Effector memory CD8-positive, alpha-beta T cell (primary cell): ENCODE data around the gene HOXA5.
A peak's percentile ranks its signal among the peaks of the same experiment; 100 is the strongest.

Experiments used
- ATAC-seq: fragments of 150-1000 bp; cut with Tn5 transposase; replicated peaks from 2 replicates; pipeline ENCODE4 v1.10.0; 2021; ENCODE audit warnings: mild to moderate bottlenecking, moderate library complexity
- DNase-seq, 3 experiments: peaks; one replicate each; pipeline ENCODE4 v3.0.0; 2021
- H3K27ac Mint-ChIP-seq, 2 donors: one replicate each; pipeline ENCODE4 v1.8.0; 2022; ENCODE audit warnings: mild to moderate bottlenecking in 2 of 2, mixed read lengths in 2 of 2, moderate library complexity in 2 of 2
- H3K27me3 Mint-ChIP-seq, 2 donors: one replicate each; pipeline ENCODE4 v1.8.0; 2022; ENCODE audit warnings: mixed read lengths in 2 of 2
- H3K36me3 Mint-ChIP-seq: one replicate; pipeline ENCODE4 v1.8.0; 2022; ENCODE audit warnings: mild to moderate bottlenecking, moderate library complexity, mixed read lengths; ENCODE audit not compliant: insufficient read depth
- H3K4me1 Mint-ChIP-seq, 2 donors: one replicate each; pipeline ENCODE4 v1.8.0; 2022; ENCODE audit warnings: low read depth in 2 of 2, mixed read lengths in 2 of 2
- H3K4me3 Mint-ChIP-seq, 2 donors: one replicate each; pipeline ENCODE4 v1.8.0; 2022; ENCODE audit warnings: mild to moderate bottlenecking in 2 of 2, mixed read lengths in 2 of 2, moderate library complexity in 2 of 2
- H3K9me3 Mint-ChIP-seq, 2 donors: one replicate each; pipeline ENCODE4 v1.8.0; 2022; ENCODE audit warnings: mixed read lengths in 2 of 2

HOXA5 gene

DNA sequence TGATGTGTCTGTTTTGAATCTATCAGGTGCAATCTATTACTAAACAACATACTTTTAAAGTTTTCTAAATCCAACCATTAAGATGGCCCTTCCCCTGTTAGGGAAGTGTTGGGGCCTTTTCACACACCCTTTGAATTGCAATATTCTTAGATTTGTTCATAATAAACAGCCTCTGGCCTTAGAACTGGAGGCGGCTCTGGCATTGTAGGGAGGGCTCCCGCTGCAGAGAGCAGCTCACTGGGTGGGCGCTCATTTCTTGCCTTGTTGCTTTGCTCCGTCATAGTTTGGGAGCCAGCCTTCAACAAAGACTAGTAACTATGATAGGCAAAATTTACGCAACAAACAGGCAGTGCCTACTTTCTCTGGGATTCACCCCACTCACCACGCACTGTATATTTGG, 34.9 kb upstream of the HOXA5 start:
- Mint-ChIP-seq H3K4me1 (peaks cover 5 to 7% of the 10 kb centered on the region in 2 donors), H3K27ac (no peak overlapping the region), H3K27me3 (peaks cover 55 to 90% of the 10 kb centered on the region in 2 donors), H3K9me3 (no peaks in the 10 kb centered on the region), H3K36me3 (peaks cover 14% of the 10 kb centered on the region), H3K4me3 (no peak overlapping the region)
- ATAC-seq = no peak
- no peak for DNase-seq

DNA sequence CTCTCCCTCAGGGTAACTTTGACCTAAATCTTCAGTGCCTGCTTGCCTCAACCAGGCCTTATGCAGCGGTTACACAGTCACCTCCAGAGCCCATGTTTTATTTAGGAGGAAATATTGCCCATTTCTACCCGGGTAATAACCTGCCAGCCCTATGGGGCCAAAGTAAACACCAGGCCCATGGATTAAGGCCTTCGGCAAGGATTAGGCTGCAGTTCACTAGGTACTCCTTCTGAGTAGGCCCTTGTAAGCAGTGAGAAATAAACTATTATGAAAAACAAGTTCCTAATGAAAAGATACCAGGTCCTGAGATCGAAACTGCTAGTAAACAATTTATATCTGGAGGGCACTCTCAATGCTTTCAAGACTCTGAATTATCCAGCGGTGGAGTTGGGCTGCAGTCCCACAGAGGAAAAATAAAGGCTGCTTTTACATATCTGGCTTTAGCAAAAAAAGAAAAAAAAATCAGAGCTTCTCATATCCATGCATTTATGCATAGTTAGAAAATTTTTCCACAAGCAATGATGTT, 34.4 kb upstream of the HOXA5 start:
- H3K27me3 Mint-ChIP-seq = peaks cover 53 to 85% of the 10 kb centered on the region in 2 donors
- DNase-seq = no peak
- peaks cover 9% of the 10 kb centered on the region for H3K36me3 Mint-ChIP-seq
- no peak overlapping the region for H3K27ac Mint-ChIP-seq
- H3K4me3 Mint-ChIP-seq = no peak overlapping the region
- H3K4me1 Mint-ChIP-seq = peaks cover 5 to 7% of the 10 kb centered on the region in 2 donors
- no peak for ATAC-seq
- no peaks in the 10 kb centered on the region for H3K9me3 Mint-ChIP-seq

DNA sequence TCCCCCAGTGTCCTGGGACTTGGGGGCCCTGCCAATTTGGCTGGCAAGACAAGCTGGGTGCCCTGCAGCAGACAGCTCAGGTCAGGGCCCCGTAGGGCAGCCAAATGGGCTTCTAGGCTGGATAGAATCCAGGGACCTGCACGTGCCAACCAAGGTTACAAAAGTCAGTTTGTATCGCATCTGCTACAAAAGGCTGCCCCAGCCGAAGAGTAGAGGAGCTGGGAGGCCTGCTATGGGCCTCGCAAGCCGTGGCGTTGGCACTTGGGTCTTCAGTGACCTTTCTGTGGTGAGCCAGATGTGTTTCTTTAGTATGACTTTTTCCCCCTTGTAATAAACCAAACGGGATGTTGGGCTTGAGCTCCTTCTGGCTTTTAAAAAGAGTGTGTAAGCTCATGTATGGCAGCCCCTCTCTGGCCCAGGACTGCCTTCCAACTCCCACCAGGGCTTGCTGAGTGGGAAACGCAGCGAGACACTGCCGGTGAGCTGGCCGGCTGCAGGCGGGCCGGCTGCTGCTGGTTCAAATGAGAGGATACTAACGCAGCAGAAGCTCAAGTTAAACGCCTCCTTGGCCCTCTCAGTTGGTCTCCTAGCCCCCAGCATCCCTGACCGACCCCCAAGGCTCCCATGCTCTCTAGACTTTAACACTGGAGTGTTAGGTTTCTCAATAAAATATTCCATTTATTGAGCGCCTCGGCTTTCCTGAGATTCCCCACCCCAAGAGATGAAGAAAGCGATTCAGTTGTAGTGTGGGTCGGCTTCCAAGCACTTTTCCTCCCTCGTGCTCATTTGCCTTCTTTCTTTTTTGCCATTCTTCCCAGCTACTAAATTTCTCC, 33.7 kb upstream of the HOXA5 start:
- no peak overlapping the region for H3K27ac Mint-ChIP-seq
- no peak for DNase-seq

DNA sequence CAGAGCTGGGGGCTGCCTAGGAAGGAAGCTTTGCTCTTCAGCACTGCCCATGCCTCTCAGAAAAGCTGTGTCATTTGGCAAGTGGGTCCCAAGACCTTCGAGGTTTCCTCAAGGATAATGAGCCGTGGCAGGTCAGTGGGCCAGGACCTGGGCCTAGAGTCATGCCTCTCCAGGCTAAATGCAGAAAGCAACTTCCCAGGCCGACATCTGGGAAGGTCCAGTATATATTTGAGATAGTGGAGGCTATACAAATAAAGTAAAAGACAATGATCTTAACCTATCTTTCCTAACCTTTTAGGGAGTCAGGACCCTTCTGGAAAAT, 33.0 kb upstream of the HOXA5 start:
- Mint-ChIP-seq H3K27ac (no peak overlapping the region), H3K9me3 (no peaks in the 10 kb centered on the region), H3K4me3 (no peak overlapping the region), H3K27me3 (peaks cover 58 to 89% of the 10 kb centered on the region in 2 donors), H3K4me1 (peaks cover 14 to 19% of the 10 kb centered on the region in 2 donors), H3K36me3 (peaks cover 19% of the 10 kb centered on the region)
- no peak for DNase-seq
- no peak for ATAC-seq

More for the DNA sequence above, 33.7 kb upstream of the HOXA5 start:
- Mint-ChIP-seq H3K4me1 (peaks cover 8 to 12% of the 10 kb centered on the region in 2 donors), H3K36me3 (peaks cover 12% of the 10 kb centered on the region), H3K9me3 (no peaks in the 10 kb centered on the region), H3K27me3 (peaks cover 51 to 85% of the 10 kb centered on the region in 2 donors), H3K4me3 (no peak overlapping the region)
- ATAC-seq = no peak

DNA sequence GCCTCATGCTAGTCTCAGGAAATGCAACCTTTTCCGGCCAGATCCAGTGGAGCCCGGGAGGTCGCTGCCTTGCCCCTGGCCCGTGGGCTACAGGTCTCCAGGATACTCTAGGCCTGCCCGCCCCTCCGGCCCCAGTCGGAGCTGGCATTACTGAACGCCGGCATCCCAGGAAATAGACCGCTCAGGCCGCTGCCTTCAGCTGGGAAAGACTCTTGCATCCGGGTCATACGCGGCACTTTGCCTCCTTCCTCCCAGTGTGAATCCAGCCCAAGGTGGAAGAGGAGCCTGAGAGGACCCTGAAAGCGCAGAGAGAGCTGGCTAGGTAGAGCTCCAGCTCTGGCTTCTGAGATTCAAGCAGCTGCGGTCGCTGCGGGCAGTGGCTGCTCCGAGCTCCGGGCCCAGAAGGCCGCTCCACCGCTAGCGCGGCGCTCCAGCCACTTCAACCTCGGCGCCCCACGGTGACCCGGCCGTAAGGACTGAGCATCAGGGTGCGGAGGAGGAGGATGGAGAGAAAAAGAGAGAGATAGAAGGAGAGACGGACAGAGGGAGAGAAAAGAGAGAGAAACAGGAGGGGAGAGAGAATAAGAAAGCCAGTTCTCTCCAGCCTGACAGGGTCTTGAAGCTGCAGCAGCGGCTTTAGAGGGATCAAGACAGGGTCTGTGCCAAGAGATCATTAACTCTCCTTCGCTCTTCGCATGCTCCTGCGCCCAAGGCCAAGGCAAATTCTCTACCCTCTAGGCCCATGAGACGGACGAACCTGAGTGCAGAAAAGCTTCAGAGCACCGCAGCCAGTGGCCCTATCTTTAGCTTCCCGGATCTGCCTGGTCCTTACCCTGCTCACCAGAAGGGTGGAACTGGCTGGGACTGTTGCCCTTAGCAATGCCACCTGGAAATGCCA, 32.4 kb upstream of the HOXA5 start:
- DNase-seq (no peak), ATAC-seq (no peak)
- no peak overlapping the region for H3K4me3 Mint-ChIP-seq
- H3K27me3 Mint-ChIP-seq = peaks cover 64 to 91% of the 10 kb centered on the region in 2 donors
- H3K9me3 Mint-ChIP-seq = no peaks in the 10 kb centered on the region
- no peak overlapping the region for H3K27ac Mint-ChIP-seq
- peaks cover 14 to 20% of the 10 kb centered on the region in 2 donors for H3K4me1 Mint-ChIP-seq
- peaks cover 21% of the 10 kb centered on the region for H3K36me3 Mint-ChIP-seq

DNA sequence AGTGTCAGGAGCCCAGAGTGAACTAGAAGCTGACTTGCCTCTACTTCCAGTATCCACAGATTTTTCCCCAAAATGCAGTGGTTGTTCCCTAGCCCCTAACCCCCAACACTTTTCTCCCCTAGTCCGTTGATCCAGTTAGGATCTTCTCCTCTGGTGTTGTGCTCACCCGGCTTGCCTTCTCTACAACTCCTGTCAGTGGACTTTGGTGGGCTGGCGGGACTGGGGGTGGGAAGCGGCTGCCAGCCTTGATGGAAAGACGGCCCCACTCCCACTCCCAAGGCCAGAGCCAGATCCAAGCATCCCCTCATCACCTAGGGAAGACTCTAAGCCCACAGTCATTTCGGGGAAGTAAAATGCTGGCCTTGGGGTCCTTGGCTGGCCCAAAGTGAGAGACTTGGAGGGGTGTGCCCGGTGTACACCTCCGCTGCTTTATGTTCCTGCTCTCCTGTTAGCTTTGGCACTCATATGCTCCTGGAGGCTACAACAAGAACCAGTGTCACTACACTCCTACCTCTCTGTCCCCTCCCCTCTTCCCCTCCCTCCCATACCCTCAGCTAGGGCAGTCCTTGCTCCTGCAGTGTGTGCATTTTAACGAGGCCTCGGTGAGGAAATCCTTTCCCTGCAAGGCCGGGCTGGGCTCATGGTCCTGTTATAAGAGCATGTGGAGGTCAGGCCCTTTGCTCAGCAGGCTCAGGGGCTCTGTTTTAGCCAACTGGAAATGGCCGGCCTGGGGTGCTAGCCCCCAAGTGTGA, 31.6 kb upstream of the HOXA5 start:
- peaks cover 67 to 91% of the 10 kb centered on the region in 2 donors for H3K27me3 Mint-ChIP-seq
- peaks cover 21% of the 10 kb centered on the region for H3K36me3 Mint-ChIP-seq
- H3K9me3 Mint-ChIP-seq = no peaks in the 10 kb centered on the region
- peaks cover 12 to 24% of the 10 kb centered on the region in 2 donors for H3K4me1 Mint-ChIP-seq
- H3K4me3 Mint-ChIP-seq = peak overlapping the region; percentile 63 to 77
- no peak overlapping the region for H3K27ac Mint-ChIP-seq
- DNase-seq (no peak), ATAC-seq (no peak)

DNA sequence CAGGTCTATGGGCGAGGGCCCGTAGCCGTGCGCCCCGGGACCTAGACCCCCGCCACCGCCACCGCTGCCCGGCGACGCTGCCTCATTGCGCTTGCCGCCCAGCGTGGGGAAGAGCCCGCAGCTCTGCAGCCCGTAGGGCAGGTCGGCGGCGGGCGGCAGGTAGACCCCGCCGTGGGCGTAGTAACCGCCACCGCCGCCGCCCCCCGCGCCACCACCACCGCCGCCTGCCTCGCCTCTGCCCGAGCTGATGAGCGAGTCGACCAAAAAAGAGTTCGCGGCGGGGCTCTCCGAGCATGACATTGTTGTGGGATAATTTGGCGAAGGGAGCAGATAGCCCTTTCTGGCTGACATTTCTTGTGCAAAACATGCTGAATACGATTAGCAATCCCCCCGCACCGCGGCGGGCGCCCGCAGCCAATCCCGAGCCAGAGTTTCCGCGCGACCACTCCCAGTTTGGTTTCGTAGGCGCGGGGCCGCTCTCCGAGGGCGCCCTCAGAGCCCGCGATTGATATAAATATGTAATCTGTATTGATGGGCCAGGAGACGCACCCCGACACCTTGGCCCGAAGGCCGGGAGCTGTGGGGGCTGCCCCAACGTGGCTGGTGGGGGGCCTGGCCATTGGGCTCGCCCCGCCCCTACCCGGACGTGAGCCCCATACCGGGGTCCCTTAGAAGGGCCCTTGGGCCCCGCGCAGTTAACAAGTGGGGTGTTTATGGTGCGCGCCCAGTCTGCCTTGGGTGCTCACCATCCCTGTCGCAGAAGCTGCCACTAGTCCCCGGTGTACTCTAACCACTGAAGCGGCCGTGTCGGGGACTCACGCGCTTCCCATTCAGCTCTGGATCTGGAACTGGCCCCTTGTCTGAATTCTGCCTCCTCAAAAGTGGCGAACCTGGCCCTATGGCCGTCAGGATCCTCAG, 30.7 kb upstream of the HOXA5 start, which contains the start of gene HOXA10:
HOXA10 (minus strand) TSS at position 365 of the 918 bp plus-strand sequence; CDS start at position 351, 14 bp downstream.
- peaks cover 67 to 91% of the 10 kb centered on the region in 2 donors for H3K27me3 Mint-ChIP-seq
- DNase-seq (no peak), ATAC-seq (no peak)
- H3K4me3 Mint-ChIP-seq = peak within 1 kb of the TSS; percentile 76 to 77
- no peaks in the 10 kb centered on the region for H3K9me3 Mint-ChIP-seq
- peaks cover 14 to 20% of the 10 kb centered on the region in 2 donors for H3K4me1 Mint-ChIP-seq
- H3K36me3 Mint-ChIP-seq = peaks cover 19% of the 10 kb centered on the region
- H3K27ac Mint-ChIP-seq = no peak within 1 kb of the TSS

DNA sequence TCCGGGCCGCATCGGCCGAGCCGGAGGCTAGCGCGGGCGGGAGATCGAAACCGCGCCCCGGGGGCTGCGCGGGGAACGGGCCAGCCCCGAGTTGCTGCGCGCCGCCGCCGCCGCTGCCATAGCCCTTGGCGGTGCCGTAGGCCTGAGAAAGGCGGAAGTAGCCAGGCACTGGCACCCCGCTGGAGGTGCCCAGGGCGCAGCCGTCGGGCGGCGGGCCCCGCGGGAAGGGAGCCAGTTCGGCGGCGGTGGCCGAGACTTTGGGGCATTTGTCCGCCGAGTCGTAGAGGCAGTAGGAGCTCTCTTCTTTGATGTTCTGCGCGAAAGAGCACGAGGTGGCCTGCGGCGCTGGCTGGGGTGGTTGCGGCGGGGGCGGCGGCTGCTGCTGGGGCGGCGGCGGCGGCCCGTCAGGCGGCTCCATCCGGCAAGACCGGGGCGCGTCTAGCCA, 30.1 kb upstream of the HOXA5 start:
- H3K4me1 Mint-ChIP-seq = peaks cover 17 to 24% of the 10 kb centered on the region in 2 donors
- no peak overlapping the region for H3K27ac Mint-ChIP-seq
- peak; percentile 77 for ATAC-seq
- no peaks in the 10 kb centered on the region for H3K9me3 Mint-ChIP-seq
- DNase-seq = peak in 1 of 3 experiments; percentile 37
- peak overlapping the region; percentile 76 to 77 for H3K4me3 Mint-ChIP-seq
- peaks cover 22% of the 10 kb centered on the region for H3K36me3 Mint-ChIP-seq
- peaks cover 66 to 91% of the 10 kb centered on the region in 2 donors for H3K27me3 Mint-ChIP-seq

DNA sequence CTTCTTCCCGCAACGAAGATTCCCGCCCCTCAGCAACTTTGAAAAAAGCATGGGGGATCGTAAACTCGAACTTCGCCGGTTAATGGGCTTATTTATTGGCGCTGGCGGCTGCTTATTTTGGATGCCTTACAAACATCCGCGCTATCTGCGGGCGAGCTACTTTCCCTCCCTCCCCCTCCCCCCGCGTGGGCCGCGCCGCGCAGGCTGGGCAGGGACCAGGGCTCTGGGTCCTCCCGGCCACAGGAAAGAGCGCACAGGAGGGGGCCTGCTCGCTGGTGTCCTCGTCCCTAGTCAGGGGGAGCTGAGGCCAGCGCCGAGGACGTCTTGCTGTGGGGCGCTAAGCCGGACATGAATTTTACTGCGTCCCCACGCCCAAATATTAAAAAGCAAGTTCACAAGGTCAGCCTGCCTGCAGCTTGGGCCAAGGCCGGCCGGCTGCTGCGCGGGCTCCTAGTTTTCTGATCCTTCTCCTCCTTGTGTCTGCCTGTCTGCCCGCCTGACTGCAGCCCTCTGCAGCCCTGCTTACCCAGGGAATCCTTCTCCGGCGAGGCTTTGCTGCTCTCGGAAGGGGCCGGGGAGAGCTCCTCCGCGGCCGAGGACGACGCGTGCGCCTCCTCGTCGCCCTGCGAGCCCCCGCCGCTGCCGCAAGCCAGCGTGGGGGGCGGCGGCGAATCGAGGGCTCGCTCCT, 29.5 kb upstream of the HOXA5 start:
- ATAC-seq = peak; percentile 52
- peaks cover 19 to 26% of the 10 kb centered on the region in 2 donors for H3K4me1 Mint-ChIP-seq
- H3K27ac Mint-ChIP-seq = no peak overlapping the region
- H3K36me3 Mint-ChIP-seq = peaks cover 24% of the 10 kb centered on the region
- peak overlapping the region; percentile 76 to 77 for H3K4me3 Mint-ChIP-seq
- peaks cover 66 to 91% of the 10 kb centered on the region in 2 donors for H3K27me3 Mint-ChIP-seq
- H3K9me3 Mint-ChIP-seq = no peaks in the 10 kb centered on the region
- DNase-seq = no peak

DNA sequence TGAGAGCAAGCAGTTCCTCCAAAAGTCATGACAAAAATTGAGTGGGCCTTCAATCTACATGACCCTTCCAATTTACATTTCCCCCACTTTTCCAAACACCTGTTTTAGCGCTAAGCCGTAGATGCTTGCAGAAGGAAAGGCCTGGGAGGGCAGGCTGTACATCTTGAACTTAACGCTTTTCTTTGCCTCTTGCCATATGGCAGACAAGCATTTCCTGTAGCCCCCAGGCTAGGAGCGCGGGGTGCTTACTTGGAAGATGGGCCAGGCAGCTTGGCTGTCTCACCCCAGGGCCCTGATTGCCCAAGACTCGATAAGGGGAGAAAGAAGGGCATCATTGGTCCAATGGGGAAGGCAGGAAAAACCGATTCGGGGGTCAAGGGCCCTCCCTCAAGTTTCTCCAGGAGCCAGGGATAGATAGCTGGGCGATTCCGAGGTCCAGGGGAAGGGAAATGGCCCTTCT, 28.9 kb upstream of the HOXA5 start:
- Mint-ChIP-seq H3K4me3 (peak overlapping the region; percentile 63 to 76), H3K36me3 (peaks cover 28% of the 10 kb centered on the region), H3K9me3 (no peaks in the 10 kb centered on the region), H3K4me1 (peaks cover 19 to 26% of the 10 kb centered on the region in 2 donors), H3K27me3 (peaks cover 66 to 91% of the 10 kb centered on the region in 2 donors), H3K27ac (peak overlapping the region in 1 of 2 donors; percentile 33)
- ATAC-seq (no peak), DNase-seq (no peak)

DNA sequence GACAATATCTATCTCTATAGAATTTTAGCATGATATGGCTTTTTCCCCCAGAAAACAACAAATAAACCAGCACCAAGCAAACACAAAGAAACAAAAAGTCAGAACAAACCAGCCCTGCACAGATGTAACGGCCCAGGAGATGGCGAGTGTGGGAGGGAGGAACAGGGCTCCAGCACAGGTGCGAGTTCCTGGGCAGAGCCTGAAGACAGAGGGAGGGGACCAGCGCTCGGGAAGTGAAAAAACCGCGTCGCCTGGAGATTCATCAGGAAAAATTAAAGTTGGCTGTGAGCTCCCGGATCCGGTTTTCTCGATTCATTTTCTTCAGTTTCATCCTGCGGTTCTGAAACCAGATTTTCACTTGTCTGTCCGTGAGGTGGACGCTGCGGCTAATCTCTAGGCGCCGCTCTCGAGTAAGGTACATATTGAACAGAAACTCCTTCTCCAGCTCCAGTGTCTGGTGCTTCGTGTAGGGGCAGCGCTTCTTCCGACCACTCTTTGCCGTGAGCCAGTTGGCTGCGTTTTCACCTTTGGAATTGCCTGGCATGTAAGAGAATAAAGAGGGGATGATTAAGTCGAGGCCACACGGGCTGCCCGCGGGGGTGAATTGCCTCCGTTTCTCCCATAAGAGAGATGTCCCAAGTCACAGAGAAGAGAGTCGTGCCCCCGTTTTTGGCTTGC, 28.3 kb upstream of the HOXA5 start:
- Mint-ChIP-seq H3K27ac (peak overlapping the region in 1 of 2 donors; percentile 33), H3K4me3 (peak overlapping the region; percentile 63 to 76), H3K27me3 (peaks cover 71 to 91% of the 10 kb centered on the region in 2 donors)

More for the DNA sequence above, 28.3 kb upstream of the HOXA5 start:
- Mint-ChIP-seq H3K36me3 (peaks cover 33% of the 10 kb centered on the region), H3K9me3 (no peaks in the 10 kb centered on the region), H3K4me1 (peaks cover 21 to 31% of the 10 kb centered on the region in 2 donors)
- ATAC-seq (no peak), DNase-seq (no peak)
